GM18505 (cell line): ENCODE measurements around the gene HPCAL1.

ENCODE experiments used
- ATAC-seq: cut with Tn5 transposase; IDR thresholded peaks from one replicate; pipeline ENCODE4 v1.9.1; 2021; ENCODE audit not compliant: unreplicated experiment
- POLR2A ChIP-seq: IDR thresholded peaks from 4 replicates; pipeline ENCODE4 v1.6.1; 2011; ENCODE audit warnings: borderline replicate concordance; ENCODE audit not compliant: insufficient read depth, insufficient read length; ENCODE audit errors: extremely low read depth

The HPCAL1 gene

GRCh38 chr2:10332402-10333246, 29.9 kb downstream of the HPCAL1 start:
- TF ChIP-seq POLR2A = no peak
- ATAC-seq = no peak

DNA sequence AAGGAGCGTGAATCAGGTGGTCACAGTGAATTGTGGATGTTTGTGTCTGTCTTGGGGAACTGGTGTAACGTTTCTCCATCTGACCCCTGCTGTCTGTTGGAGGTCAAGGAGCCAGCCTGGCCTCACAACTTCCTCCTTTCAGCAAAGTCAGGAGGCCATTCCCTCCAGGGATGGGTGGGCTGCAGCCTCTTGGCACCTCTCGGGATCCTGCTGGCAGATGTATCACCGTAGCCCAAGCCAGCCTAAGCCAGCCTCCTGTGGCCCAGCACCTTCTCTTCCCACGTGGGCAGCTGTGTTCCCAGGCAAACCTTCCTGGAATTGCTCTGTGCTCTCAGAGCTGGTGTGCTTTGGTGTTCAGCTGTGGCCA, 30.5 kb downstream of the HPCAL1 start:
- ATAC-seq = no peak
- no peak for TF ChIP-seq POLR2A

DNA sequence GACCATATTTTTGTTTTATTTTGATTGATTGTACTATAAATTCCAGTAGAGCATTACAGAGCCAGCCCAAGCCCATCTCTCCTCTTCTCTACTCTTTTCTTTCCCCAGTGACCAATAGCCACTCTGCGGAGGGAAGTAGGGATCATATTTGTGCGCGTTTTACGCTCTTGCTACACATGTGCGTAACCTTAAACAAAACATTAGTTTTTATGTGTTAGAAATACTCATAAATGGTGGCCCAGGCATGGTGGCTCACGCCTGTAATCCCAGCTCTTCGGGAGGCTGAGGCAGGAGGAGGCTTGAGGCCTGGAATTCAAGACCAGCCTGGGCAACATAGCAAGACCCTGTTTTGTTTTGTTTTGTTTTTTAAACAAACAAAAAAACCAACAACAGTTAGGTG, 31.3 kb downstream of the HPCAL1 start:
- TF ChIP-seq POLR2A = no peak
- ATAC-seq = no peak

GRCh38 chr2:10335046-10335840, 32.5 kb downstream of the HPCAL1 start:
- TF ChIP-seq POLR2A = no peak
- ATAC-seq = no peak

DNA sequence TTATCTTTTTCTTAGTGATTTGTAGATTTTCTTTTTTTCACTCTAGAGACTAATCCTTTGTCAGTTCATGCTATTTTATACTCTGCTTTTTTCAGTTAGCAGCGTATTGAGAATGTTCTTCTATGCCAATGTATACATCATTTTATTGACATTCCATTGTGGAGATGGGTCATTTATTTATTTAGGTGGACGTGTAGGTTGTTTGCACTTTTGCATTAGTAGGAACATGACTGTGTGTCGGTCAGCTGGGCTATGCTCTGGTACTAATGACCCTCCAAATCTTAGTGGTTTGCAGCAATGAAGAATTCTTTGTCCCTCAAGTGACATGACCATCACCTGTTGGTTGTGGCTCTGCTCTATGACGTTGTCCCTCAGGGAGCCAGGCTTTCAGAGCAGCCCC, 33.6 kb downstream of the HPCAL1 start:
- no peak for TF ChIP-seq POLR2A
- no peak for ATAC-seq

DNA sequence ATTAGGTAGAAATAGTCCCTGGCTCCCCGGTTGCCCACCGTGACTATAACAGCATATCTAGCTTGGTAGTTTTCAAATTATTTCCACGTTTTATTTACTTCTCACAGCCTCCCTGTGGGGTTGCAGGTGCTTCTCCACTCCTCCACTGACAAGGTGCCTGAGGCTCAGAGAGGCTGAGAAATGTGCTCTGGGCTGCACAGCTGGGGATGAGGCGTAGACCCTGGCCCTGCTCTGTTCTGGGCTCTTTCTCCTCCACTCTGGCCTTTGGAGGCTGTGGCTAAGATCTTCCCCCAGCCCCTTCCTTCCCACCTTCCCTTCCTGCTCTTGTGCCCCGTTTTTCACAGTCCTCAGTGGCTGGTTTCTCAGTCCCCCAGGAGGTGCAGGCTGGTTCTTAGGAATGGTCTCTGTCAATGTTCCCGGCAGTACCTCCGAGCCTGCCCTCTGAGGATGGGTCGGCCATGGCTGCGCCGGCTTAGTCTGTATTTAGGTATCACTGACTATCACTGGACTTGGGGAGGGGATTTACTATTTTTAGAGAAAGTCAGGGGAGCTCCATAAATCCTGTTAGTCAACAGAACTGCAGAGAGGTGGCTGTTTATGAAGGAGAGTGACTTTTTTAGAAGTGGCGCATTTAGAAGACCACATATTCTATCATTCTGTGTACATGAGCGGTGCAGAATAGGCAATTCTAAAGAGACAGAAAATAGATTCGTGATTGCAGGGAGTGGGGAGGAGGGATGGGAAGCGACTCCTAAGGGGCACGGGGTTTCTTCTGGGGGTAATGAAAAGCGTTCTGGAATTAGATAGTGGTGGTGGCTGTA, 35.0 kb downstream of the HPCAL1 start:
- ATAC-seq = no peak
- no peak for TF ChIP-seq POLR2A

DNA sequence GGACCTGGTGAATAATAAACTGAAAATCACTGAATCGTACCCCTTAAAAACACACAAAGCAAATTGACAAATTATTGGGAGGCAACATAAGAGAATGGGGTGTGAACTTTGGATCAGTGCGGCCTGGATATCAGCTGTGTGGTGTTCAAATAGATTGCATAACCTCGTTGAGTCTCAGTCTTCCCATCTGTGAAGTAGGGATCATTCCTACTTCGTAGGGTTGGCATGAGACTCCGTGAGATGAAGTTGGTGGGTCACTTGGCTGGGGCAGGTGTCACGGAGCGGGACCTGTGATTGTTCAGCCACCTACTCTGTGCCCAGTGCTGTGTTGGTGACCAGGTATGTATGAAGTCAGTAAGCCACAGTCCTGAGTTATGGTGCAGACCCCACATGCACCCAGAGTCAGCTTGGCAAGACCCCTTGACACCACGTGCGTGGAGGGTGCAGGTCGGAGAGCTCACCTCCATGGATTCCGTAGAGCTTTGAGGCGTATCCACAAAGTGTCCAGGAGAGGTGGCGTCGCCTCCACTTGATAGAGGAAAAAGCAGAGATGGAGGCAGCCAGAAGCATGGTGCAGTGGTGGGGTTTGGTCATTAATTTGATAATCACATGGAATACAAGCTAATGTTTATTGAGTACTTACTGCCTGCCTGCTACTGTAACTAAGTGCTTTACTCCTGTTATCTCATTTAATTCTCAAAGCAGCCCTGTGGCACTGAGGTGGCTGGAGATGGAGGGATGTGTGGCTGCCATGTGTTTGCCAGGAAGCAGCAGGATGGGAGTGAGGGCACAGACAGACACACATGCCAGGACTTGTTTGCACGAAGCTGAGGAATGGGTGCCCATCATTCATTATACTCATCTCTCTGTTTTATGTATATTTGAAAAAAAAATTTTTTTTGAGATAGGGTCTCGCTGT, 35.8 kb downstream of the HPCAL1 start:
- ATAC-seq = no peak
- no peak for TF ChIP-seq POLR2A

DNA sequence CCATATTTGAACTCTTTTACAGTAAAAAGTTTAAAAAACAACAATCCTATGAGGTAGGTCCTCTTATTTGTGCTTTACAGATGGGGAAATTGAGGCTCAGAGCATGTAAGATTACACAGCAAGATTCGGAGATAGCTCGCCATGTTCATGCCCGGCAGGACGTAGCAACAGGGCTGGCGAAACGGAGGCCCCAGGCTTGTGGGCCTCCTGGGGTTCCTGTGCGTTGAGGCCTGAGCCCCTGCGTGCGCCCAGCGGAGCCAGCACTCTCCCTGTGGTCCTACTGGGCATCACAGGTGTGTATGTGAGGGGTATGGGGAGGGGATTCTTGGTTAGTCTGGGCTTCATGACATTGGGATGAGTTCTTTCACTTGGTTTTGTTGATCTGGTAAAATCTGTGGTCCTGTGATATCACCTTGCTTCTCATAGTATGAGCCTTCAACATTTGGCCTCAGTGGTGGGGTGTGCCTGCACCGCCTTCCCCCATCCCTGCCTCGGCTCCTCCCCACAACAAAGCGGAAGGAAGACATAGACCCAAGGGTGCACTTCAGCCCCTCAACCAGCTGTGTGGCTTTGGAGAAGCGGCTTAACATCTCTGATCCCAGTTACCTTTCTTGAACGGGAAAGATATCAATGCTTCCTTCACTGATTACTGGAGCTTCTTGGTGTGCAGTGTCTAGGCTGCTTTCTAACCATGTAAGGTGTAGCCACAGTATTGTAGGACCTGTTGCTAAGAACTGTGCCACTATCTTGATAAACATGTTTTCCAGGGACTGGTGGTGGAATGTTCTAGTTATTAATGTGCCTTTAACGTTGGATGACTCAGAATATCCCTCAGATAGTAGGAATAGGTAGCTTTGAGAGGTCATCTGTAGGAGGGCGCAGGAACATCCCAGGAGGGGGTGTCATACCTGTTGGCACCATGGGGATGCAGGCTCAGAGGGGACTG, 37.2 kb downstream of the HPCAL1 start:
- ATAC-seq = no peak
- no peak for TF ChIP-seq POLR2A

- no peak for ATAC-seq
- no peak for TF ChIP-seq POLR2A
Observed at GRCh38 chr2:10340593-10340975, 37.9 kb downstream of the HPCAL1 start.

GRCh38 chr2:10341193-10341592, 38.5 kb downstream of the HPCAL1 start:
- ATAC-seq = no peak
- TF ChIP-seq POLR2A = no peak

DNA sequence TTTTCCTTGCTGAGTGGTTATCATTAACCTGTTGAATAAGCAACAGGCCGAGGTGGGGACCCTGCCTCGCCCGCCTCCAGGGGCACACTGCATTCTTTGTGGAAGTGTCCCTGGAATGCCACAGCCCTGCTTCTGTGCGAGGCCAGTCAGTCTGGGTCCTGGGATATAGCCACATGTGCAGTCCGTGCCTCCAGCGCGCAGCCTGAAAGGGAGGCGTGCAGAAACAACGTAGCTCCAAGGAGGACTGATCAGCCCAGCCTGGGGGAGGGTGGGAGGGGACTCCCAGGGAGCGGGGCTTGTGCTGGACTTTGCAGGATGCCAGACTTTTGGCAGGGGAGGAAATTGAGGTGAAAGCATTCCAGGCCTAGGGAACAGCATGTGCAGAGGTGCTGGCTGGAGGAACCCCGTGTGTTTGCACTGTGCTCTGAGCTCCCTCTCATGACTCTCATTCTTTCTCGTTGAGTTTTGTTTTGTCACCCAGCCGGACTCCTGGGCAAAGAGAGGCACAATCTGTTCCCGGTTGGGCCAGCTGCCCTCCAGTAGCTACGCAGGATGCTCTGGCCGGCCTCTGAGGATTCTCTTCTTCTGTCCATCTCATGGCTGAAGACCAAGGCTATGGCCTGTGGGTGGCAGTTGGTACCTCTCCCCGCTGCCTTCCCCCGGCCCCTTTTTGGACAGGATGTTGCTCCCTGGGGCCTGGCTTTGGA, 39.7 kb downstream of the HPCAL1 start:
- TF ChIP-seq POLR2A = no peak
- no peak for ATAC-seq
